ENCODE measurements around the gene FAM186B. TPM values are rescaled to one million over a fixed set of nuclear protein-coding genes. Genes with fewer than 3 reads are reported as not detected.

Gene FAM186B, protein sequence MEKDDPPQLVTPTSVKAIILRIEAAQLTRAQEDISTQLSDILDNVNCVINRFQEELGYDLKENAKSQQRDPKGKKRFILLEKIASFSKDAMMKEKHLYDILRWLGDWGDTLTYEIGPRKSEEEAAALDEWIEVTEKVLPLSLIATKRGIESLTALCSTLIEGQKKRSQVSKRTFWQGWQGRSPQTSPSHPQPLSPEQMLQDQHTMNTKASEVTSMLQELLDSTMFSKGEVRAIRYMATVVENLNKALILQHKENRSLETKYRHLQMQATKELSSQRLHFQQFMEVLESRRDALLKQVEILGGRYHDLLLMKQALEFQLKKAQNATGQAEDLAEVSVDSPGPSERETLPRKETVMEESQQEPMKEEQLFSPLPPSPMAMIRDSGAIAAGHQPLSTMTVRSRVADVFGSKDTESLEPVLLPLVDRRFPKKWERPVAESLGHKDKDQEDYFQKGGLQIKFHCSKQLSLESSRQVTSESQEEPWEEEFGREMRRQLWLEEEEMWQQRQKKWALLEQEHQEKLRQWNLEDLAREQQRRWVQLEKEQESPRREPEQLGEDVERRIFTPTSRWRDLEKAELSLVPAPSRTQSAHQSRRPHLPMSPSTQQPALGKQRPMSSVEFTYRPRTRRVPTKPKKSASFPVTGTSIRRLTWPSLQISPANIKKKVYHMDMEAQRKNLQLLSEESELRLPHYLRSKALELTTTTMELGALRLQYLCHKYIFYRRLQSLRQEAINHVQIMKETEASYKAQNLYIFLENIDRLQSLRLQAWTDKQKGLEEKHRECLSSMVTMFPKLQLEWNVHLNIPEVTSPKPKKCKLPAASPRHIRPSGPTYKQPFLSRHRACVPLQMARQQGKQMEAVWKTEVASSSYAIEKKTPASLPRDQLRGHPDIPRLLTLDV
- total RNA-seq (2022; extraction: Qiagen RNA extraction; ENCODE audit: low read depth) = 0.08 to 0.16 TPM (median 0.12 TPM) in 5 replicates

DNA sequence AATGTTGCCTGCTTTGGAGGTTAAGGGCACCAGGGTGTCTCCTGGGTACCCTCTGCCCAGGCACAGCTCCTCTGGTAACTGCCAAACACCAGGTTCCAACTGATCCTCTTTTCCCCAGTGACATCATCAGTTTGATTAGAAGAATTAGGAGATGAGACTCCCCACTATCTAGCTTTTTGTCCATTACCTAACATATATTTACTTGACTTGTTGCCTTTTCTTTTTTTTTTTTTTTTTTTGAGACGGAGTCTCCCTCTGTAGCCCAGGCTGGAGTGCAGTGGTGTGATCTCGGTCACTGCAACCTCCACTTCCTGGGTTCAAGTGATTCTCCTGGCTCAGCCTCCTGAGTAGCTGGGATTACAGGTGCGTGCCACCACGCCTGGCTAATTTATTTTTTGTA lies at the start of gene FAM186B:
Gene FAM186B, minus strand, starts transcription at position 101 of the 400 bp plus-strand sequence. CDS start 162 bp downstream, outside the sequence.

DNA sequence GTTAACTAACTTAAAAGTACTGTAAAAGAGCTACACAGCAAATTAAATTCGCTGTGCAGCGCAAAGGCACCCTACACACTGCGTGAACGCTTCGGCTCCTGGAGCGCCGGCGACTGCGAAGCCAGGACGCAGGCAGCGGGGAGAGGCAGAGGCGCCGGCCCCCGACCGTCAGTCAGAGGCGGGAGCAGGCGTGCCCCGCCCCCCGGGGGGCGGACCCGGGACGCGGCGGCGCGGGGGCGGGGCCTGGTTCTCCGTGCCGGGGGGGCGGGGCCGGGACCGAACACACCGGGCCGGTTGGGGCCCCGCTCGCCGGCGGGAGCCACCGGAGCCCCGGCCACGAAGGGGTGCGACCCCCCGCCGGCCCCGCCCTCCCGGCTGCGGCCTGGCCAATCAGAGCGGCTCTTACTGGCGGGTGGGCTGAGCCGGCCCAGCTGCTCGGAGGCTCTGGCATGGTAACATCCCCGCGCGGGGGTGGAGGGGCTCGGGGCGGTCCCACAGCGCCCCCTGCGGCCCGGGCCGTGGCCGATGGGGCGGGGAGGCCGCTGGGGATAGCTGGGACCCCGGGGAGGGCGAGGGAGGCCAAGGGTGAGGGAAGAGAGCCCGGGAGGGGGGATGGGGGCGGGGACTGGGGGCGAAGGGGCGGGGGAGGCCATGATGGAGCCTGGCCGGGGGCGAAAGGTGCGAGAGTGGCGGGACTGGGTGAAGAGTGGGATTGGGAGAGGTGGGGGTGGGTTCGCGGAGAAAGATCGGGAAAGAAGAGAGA lies 17.9 kb upstream of the FAM186B start, which contains the start of gene PRPF40B:
Gene PRPF40B, plus strand, starts transcription at position 420 of the 763 bp plus-strand sequence. Its CDS starts 30 bp downstream, at position 450.

DNA sequence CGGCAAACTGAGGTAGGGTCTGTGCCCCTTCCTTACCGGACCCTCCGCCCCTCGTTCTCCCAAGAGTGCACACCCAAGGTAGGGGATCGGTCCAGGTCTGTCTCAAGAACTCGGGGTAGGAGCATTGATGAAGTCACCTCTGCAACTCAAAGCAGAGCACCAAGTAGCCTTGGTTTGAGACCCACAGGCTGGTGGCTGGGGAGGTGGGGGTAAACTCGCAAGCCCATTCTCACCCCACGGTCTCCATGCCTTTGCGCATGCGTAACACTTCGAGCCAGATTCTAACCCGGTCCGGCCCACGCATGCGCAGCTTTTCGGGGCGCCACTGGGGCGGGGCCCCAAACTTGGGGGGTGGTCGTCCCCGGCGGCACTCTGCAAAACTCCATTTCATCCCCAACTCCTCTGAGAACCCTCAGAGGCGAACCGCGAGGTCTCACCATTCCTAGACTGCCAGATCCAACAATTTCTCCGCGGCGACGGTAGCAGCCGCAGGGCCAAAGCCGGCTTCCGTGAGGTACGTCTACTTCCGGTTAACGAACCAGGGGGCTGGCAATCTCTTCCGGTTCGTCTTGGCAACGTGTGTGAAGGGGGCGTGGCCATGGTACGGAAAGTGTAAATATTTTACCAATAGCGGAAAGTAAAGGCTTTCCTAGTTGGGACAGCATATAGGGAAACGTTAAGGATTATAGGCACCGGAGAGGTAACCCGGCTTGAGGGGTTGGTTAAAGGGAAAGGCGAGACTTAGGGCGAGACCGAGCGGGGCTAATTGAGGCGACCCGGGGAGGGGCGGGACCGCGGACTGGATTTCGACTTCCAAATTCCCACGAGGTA lies 37.6 kb downstream of the FAM186B start, which contains the start of gene MCRS1:
Gene MCRS1, minus strand, starts transcription at position 532 of the 831 bp plus-strand sequence. CDS start 1,411 bp downstream, outside the sequence.

DNA sequence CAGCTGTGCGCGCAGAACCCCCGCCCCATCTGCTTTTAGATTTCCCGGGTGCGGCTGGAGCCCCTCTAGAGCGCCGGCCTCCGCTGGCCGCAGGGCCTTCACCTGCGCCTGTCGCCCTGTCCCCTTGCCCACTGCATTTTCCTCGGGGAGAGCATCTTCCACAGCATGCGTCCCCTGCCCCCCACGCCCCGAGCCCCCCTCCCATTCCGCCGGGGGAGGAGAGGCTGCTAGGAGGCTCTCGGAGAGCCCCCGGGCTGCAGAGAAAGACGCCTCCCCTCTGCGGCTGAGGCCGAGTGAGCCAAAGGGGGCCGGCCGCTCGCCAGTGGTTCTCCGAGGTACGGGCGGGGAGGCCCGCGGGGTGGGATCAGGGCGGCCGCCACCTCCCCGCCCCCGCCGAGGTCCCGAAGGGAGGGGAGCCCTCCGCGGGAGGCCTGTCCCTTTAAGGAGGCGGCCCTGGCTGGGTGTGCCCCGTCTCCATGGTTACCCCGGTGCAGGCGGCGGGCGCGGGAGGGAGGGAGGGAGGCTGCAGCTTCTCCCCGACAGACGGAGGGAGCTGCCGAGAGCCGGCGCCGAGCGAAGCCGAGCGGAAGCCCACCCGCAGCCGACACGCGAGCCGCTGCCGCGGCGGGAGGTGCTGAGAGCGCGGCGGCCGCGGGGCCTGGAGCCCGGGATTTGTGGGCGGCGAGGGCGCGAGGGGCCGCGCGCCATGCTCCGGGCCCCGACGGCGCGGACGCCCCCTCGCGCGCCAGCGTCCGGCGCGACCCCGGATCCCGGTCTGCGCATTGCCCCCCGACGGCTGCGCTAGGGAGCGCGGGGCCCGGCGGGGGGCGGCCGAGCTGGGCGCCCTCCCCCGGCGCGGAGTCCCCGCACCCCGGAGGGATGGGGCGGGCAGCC lies 66.7 kb downstream of the FAM186B start, which contains the start of gene KCNH3:
Gene KCNH3, plus strand, starts transcription at position 521 of the 894 bp plus-strand sequence. CDS start 387 bp downstream, outside the sequence.

Other genes with a start within 250 kb of the FAM186B start
- gene SPATS2, start 238.2 kb downstream of the FAM186B start, total RNA-seq (2022; extraction: Qiagen RNA extraction; ENCODE audit: low read depth) = 31.2 to 37.2 TPM (median 37.1 TPM) in 5 replicates
- 2.6 to 3.3 TPM (median 3.0 TPM) in 5 replicates for gene KCNH3, start 66.6 kb downstream of the FAM186B start, total RNA-seq (2022; extraction: Qiagen RNA extraction; ENCODE audit: low read depth)
- 62.7 to 71.4 TPM (median 66.5 TPM) in 5 replicates for gene MCRS1, start 37.5 kb downstream of the FAM186B start, total RNA-seq (2022; extraction: Qiagen RNA extraction; ENCODE audit: low read depth)
- 6.1 to 7.9 TPM (median 6.9 TPM) in 5 replicates for gene PRPF40B, start 17.9 kb upstream of the FAM186B start, total RNA-seq (2022; extraction: Qiagen RNA extraction; ENCODE audit: low read depth)
- 1.6 to 2.5 TPM (median 1.8 TPM) in 5 replicates for gene FMNL3, start 101.8 kb upstream of the FAM186B start, total RNA-seq (2022; extraction: Qiagen RNA extraction; ENCODE audit: low read depth)
- gene TMBIM6, start 135.9 kb upstream of the FAM186B start, total RNA-seq (2022; extraction: Qiagen RNA extraction; ENCODE audit: low read depth) = 423 to 517 TPM (median 494 TPM) in 5 replicates
- gene NCKAP5L, start 222.8 kb upstream of the FAM186B start, total RNA-seq (2022; extraction: Qiagen RNA extraction; ENCODE audit: low read depth) = 7.1 to 9.5 TPM (median 7.8 TPM) in 5 replicates
- 4.7 to 5.9 TPM (median 4.8 TPM) in 5 replicates for gene BCDIN3D, start 237.5 kb upstream of the FAM186B start, total RNA-seq (2022; extraction: Qiagen RNA extraction; ENCODE audit: low read depth)